Measurements from ENCODE around the gene HOXC5. TPM values are rescaled to one million over a fixed set of nuclear protein-coding genes. Genes with fewer than 3 reads are reported as not detected.

Gene HOXC5
- total RNA-seq, 1 experiment from 2014 or later = not detected

- H3K27ac ChIP-seq (ENCODE audit: low read length) = no peak overlapping the region
- H3K27me3 ChIP-seq (ENCODE audit: low read length) = no peaks in the 10 kb centered on the region
- no peak overlapping the region for H2AFZ ChIP-seq (ENCODE audit: low read length)
- H3K4me1 ChIP-seq (ENCODE audit: low read length) = peaks cover 3% of the 10 kb centered on the region
- H3K79me2 ChIP-seq (ENCODE audit: low read length) = no peaks in the 10 kb centered on the region
- no peak for DNase-seq
- no peaks in the 10 kb centered on the region for H3K36me3 ChIP-seq (ENCODE audit: insufficient read depth, low read length)
- no peak overlapping the region for H3K9ac ChIP-seq (ENCODE audit: low read length)
- no peaks in the 10 kb centered on the region for H4K20me1 ChIP-seq (ENCODE audit: insufficient read depth, low read depth, low read length)
- no peaks in the 10 kb centered on the region for H3K9me3 ChIP-seq (ENCODE audit: low read length)
- no peak overlapping the region for H3K4me2 ChIP-seq (ENCODE audit: low read depth, low read length, poor library complexity, severe bottlenecking)
- H3K4me3 ChIP-seq (ENCODE audit: low read length) = no peak overlapping the region
- H3K9me2 ChIP-seq (replicated peaks; ENCODE audit: insufficient read depth, low read length) = no peaks in the 10 kb centered on the region
Measured at GRCh38 chr12:54060975-54061778, 28.3 kb downstream of the HOXC5 start.

- no peaks in the 10 kb centered on the region for H3K27me3 ChIP-seq (ENCODE audit: low read length)
- H3K36me3 ChIP-seq (ENCODE audit: insufficient read depth, low read length) = no peaks in the 10 kb centered on the region
- no peaks in the 10 kb centered on the region for H3K9me2 ChIP-seq (replicated peaks; ENCODE audit: insufficient read depth, low read length)
- no peaks in the 10 kb centered on the region for H4K20me1 ChIP-seq (ENCODE audit: insufficient read depth, low read depth, low read length)
- H3K4me1 ChIP-seq (ENCODE audit: low read length) = no peaks in the 10 kb centered on the region
- H3K4me2 ChIP-seq (ENCODE audit: low read depth, low read length, poor library complexity, severe bottlenecking) = no peak overlapping the region
- no peaks in the 10 kb centered on the region for H3K79me2 ChIP-seq (ENCODE audit: low read length)
- no peak overlapping the region for H2AFZ ChIP-seq (ENCODE audit: low read length)
- DNase-seq = no peak
- H3K27ac ChIP-seq (ENCODE audit: low read length) = no peak overlapping the region
- H3K9me3 ChIP-seq (ENCODE audit: low read length) = no peaks in the 10 kb centered on the region
- H3K9ac ChIP-seq (ENCODE audit: low read length) = no peak overlapping the region
- H3K4me3 ChIP-seq (ENCODE audit: low read length) = no peak overlapping the region
Measured at GRCh38 chr12:54065677-54066076, 32.8 kb downstream of the HOXC5 start.

GRCh38 chr12:54066408-54066807, 33.6 kb downstream of the HOXC5 start:
- Histone ChIP-seq H4K20me1 (ENCODE audit: insufficient read depth, low read depth, low read length) (no peaks in the 10 kb centered on the region), H3K27me3 (ENCODE audit: low read length) (no peaks in the 10 kb centered on the region), H3K4me3 (ENCODE audit: low read length) (no peak overlapping the region), H3K9me2 (replicated peaks; ENCODE audit: insufficient read depth, low read length) (no peaks in the 10 kb centered on the region), H2AFZ (ENCODE audit: low read length) (no peak overlapping the region), H3K36me3 (ENCODE audit: insufficient read depth, low read length) (no peaks in the 10 kb centered on the region), H3K27ac (ENCODE audit: low read length) (no peak overlapping the region), H3K9me3 (ENCODE audit: low read length) (no peaks in the 10 kb centered on the region), H3K4me1 (ENCODE audit: low read length) (no peaks in the 10 kb centered on the region), H3K4me2 (ENCODE audit: low read depth, low read length, poor library complexity, severe bottlenecking) (no peak overlapping the region), H3K9ac (ENCODE audit: low read length) (no peak overlapping the region), H3K79me2 (ENCODE audit: low read length) (no peaks in the 10 kb centered on the region)
- DNase-seq = no peak

DNA sequence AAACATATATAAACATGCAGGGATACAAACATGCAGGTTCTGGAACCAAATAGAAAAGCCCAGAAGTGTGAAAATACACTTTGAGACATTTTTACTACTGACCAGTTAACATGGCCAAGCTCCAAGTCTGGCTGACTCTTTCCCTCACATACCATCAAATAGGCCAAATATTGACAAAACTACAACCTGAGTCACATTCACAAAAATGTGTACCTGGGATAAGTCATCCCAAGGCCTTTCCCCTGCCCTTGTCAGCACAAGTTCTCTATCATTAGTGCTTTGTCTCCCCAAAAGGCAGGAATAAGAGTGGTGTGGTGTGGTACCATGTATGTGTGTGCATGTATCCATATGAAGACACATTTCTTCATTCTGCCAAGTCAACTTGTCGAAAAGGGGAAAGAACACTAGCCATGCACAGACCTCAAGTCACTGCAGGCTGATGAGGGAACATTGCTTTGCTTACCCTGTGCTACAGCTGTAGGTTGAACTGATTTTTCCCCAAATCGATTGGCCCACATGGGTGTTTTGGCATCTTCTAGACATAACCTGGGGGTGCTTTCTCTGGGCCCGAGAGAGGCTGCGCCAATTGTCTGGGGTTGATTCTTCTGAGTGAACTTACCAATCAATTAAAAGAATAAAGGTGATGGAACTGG, 35.7 kb downstream of the HOXC5 start:
- Histone ChIP-seq H3K9ac (ENCODE audit: low read length) (no peak overlapping the region), H3K9me2 (replicated peaks; ENCODE audit: insufficient read depth, low read length) (no peaks in the 10 kb centered on the region), H3K27ac (ENCODE audit: low read length) (no peak overlapping the region), H3K27me3 (ENCODE audit: low read length) (no peaks in the 10 kb centered on the region), H3K4me1 (ENCODE audit: low read length) (no peaks in the 10 kb centered on the region), H4K20me1 (ENCODE audit: insufficient read depth, low read depth, low read length) (no peaks in the 10 kb centered on the region), H3K9me3 (ENCODE audit: low read length) (no peaks in the 10 kb centered on the region), H3K4me3 (ENCODE audit: low read length) (no peak overlapping the region), H3K79me2 (ENCODE audit: low read length) (no peaks in the 10 kb centered on the region), H3K36me3 (ENCODE audit: insufficient read depth, low read length) (no peaks in the 10 kb centered on the region), H2AFZ (ENCODE audit: low read length) (no peak overlapping the region), H3K4me2 (ENCODE audit: low read depth, low read length, poor library complexity, severe bottlenecking) (no peak overlapping the region)
- DNase-seq = no peak

GRCh38 chr12:54071942-54072341, 39.1 kb downstream of the HOXC5 start:
- DNase-seq = no peak
- Histone ChIP-seq H3K4me2 (ENCODE audit: low read depth, low read length, poor library complexity, severe bottlenecking) (no peak overlapping the region), H3K9me2 (replicated peaks; ENCODE audit: insufficient read depth, low read length) (no peaks in the 10 kb centered on the region), H2AFZ (ENCODE audit: low read length) (no peak overlapping the region), H3K9ac (ENCODE audit: low read length) (no peak overlapping the region), H3K4me1 (ENCODE audit: low read length) (no peaks in the 10 kb centered on the region), H3K27ac (ENCODE audit: low read length) (no peak overlapping the region), H3K4me3 (ENCODE audit: low read length) (no peak overlapping the region), H3K36me3 (ENCODE audit: insufficient read depth, low read length) (no peaks in the 10 kb centered on the region), H3K79me2 (ENCODE audit: low read length) (no peaks in the 10 kb centered on the region), H3K27me3 (ENCODE audit: low read length) (no peaks in the 10 kb centered on the region), H3K9me3 (ENCODE audit: low read length) (no peaks in the 10 kb centered on the region), H4K20me1 (ENCODE audit: insufficient read depth, low read depth, low read length) (no peaks in the 10 kb centered on the region)

GRCh38 chr12:54074308-54074707, 41.5 kb downstream of the HOXC5 start:
- DNase-seq = no peak
- H3K79me2 ChIP-seq (ENCODE audit: low read length) = no peaks in the 10 kb centered on the region
- no peaks in the 10 kb centered on the region for H3K27me3 ChIP-seq (ENCODE audit: low read length)
- no peaks in the 10 kb centered on the region for H3K36me3 ChIP-seq (ENCODE audit: insufficient read depth, low read length)
- no peak overlapping the region for H2AFZ ChIP-seq (ENCODE audit: low read length)
- no peaks in the 10 kb centered on the region for H4K20me1 ChIP-seq (ENCODE audit: insufficient read depth, low read depth, low read length)
- H3K9ac ChIP-seq (ENCODE audit: low read length) = no peak overlapping the region
- no peaks in the 10 kb centered on the region for H3K4me1 ChIP-seq (ENCODE audit: low read length)
- no peak overlapping the region for H3K27ac ChIP-seq (ENCODE audit: low read length)
- no peaks in the 10 kb centered on the region for H3K9me2 ChIP-seq (replicated peaks; ENCODE audit: insufficient read depth, low read length)
- H3K4me3 ChIP-seq (ENCODE audit: low read length) = no peak overlapping the region
- no peak overlapping the region for H3K4me2 ChIP-seq (ENCODE audit: low read depth, low read length, poor library complexity, severe bottlenecking)
- no peaks in the 10 kb centered on the region for H3K9me3 ChIP-seq (ENCODE audit: low read length)

GRCh38 chr12:54075409-54075808, 42.6 kb downstream of the HOXC5 start:
- Histone ChIP-seq H3K9me2 (replicated peaks; ENCODE audit: insufficient read depth, low read length) (no peaks in the 10 kb centered on the region), H3K36me3 (ENCODE audit: insufficient read depth, low read length) (no peaks in the 10 kb centered on the region), H3K4me1 (ENCODE audit: low read length) (no peaks in the 10 kb centered on the region), H3K4me3 (ENCODE audit: low read length) (no peak overlapping the region), H3K9me3 (ENCODE audit: low read length) (no peaks in the 10 kb centered on the region), H2AFZ (ENCODE audit: low read length) (no peak overlapping the region), H3K27ac (ENCODE audit: low read length) (no peak overlapping the region), H4K20me1 (ENCODE audit: insufficient read depth, low read depth, low read length) (no peaks in the 10 kb centered on the region), H3K27me3 (ENCODE audit: low read length) (no peaks in the 10 kb centered on the region), H3K4me2 (ENCODE audit: low read depth, low read length, poor library complexity, severe bottlenecking) (no peak overlapping the region), H3K79me2 (ENCODE audit: low read length) (no peaks in the 10 kb centered on the region), H3K9ac (ENCODE audit: low read length) (no peak overlapping the region)
- no peak for DNase-seq

DNA sequence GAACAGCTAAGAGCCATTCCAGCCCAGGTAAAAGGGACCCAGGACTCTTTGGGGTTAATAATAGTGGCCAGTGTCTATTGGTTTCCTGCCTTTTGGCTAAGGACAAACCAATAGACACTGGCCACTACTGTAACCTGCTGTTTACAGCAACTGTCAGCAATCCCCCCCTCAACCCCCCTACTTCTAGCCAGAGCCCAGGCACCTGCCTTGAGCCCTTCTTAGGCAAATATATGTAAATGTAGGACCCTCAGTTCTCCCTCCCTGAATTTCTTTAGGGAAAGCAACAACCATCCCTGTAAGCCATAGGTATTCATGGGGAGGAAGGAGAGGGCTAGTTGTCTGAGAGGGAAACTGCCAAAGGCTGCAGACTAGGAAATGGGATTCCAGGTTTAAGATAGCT, 43.1 kb downstream of the HOXC5 start:
- Histone ChIP-seq H3K9me2 (replicated peaks; ENCODE audit: insufficient read depth, low read length) (no peaks in the 10 kb centered on the region), H3K79me2 (ENCODE audit: low read length) (no peaks in the 10 kb centered on the region)

More for the DNA sequence above, 43.1 kb downstream of the HOXC5 start:
- H3K36me3 ChIP-seq (ENCODE audit: insufficient read depth, low read length) = no peaks in the 10 kb centered on the region
- H3K4me3 ChIP-seq (ENCODE audit: low read length) = no peak overlapping the region
- no peak overlapping the region for H3K9ac ChIP-seq (ENCODE audit: low read length)
- no peak overlapping the region for H3K4me2 ChIP-seq (ENCODE audit: low read depth, low read length, poor library complexity, severe bottlenecking)
- H3K4me1 ChIP-seq (ENCODE audit: low read length) = no peaks in the 10 kb centered on the region
- H2AFZ ChIP-seq (ENCODE audit: low read length) = no peak overlapping the region
- H4K20me1 ChIP-seq (ENCODE audit: insufficient read depth, low read depth, low read length) = no peaks in the 10 kb centered on the region
- no peaks in the 10 kb centered on the region for H3K27me3 ChIP-seq (ENCODE audit: low read length)
- H3K9me3 ChIP-seq (ENCODE audit: low read length) = no peaks in the 10 kb centered on the region
- H3K27ac ChIP-seq (ENCODE audit: low read length) = no peak overlapping the region
- no peak for DNase-seq
